C4-2B (cell line): Measurements from ENCODE around the gene ALG6.

Experiments
- H3K27ac ChIP-seq: fragments of 450-650 bp; 2 replicates; pipeline ENCODE4 v1.5.1; 2017
- ZFX ChIP-seq: fragments of 450-650 bp; IDR thresholded peaks from 2 replicates; pipeline ENCODE4 v1.6.1; 2017
- TF ChIP-seq, protein P1 (sequence below): fragments of 450-650 bp; conservative IDR thresholded peaks from 2 replicates; pipeline ENCODE4 v1.5.1; 2017; ENCODE audit warnings: mild to moderate bottlenecking

Gene ALG6

DNA sequence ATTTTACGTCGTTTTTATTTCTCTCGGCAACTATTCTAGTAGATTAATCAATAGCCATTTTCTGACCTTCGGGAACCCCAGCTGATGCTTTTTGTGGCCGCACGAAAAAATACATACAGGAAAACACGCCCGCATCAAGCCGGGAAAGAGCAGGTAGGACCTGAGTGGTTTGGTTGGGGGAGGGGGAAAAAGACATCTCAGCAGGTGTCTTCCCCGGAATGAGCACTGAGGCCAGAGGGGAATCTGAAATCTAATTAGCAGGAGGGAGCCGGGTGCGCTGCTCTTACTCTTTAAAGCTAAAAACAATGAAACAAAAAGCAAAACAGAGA, 45.7 kb upstream of the ALG6 start:
- TF ChIP-seq, protein P1, sequence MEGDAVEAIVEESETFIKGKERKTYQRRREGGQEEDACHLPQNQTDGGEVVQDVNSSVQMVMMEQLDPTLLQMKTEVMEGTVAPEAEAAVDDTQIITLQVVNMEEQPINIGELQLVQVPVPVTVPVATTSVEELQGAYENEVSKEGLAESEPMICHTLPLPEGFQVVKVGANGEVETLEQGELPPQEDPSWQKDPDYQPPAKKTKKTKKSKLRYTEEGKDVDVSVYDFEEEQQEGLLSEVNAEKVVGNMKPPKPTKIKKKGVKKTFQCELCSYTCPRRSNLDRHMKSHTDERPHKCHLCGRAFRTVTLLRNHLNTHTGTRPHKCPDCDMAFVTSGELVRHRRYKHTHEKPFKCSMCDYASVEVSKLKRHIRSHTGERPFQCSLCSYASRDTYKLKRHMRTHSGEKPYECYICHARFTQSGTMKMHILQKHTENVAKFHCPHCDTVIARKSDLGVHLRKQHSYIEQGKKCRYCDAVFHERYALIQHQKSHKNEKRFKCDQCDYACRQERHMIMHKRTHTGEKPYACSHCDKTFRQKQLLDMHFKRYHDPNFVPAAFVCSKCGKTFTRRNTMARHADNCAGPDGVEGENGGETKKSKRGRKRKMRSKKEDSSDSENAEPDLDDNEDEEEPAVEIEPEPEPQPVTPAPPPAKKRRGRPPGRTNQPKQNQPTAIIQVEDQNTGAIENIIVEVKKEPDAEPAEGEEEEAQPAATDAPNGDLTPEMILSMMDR, result no peak
- no peak for TF ChIP-seq ZFX
- no peak overlapping the region for H3K27ac ChIP-seq

DNA sequence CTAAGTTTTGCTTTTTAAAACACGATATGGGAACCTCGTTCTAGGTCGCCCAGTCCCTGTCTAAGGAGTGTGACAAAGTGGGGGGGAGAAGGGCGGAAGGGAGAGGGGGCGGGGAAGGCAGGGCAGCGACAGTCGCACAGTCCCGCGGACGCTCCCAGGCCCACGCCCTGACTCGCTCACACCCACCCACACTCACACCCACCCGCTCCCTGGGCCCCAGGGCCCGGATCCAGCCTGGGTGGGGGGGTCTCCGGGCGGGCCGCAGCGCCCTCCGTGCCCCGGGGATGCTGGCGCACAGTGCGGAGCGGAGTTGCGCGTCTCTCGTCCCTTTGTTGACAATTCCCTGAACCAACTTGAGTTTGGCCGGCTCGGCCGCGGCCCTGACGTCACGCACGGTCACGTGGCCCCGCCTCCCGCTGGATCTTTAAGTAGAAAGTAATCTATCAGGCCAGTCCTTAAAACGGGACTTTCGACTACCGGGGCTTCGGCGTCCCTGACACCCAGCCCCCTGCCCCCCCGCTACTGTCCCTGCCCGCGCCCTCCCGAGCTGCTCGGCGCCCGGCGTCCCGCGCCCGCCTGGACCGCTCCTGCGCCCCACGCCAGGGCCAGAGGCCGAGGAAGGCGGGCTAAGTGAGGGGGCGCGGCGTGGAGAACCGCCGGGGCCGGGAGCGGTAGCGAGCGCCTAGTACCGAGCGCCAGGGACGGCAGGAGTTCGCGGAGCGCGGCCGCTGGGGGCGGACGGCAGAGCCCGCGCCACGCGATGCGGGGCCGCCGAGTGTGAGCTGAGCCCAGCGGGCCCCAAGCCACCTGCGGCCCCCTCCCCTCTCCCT, 45.1 kb upstream of the ALG6 start, which contains the start of gene FOXD3:
FOXD3 (plus strand) TSS at position 454 of the 830 bp plus-strand sequence. CDS start 492 bp downstream, outside the sequence.
- peak within 1 kb of the TSS; percentile 13; the same call in 1 of the 2 replicates for H3K27ac ChIP-seq

DNA sequence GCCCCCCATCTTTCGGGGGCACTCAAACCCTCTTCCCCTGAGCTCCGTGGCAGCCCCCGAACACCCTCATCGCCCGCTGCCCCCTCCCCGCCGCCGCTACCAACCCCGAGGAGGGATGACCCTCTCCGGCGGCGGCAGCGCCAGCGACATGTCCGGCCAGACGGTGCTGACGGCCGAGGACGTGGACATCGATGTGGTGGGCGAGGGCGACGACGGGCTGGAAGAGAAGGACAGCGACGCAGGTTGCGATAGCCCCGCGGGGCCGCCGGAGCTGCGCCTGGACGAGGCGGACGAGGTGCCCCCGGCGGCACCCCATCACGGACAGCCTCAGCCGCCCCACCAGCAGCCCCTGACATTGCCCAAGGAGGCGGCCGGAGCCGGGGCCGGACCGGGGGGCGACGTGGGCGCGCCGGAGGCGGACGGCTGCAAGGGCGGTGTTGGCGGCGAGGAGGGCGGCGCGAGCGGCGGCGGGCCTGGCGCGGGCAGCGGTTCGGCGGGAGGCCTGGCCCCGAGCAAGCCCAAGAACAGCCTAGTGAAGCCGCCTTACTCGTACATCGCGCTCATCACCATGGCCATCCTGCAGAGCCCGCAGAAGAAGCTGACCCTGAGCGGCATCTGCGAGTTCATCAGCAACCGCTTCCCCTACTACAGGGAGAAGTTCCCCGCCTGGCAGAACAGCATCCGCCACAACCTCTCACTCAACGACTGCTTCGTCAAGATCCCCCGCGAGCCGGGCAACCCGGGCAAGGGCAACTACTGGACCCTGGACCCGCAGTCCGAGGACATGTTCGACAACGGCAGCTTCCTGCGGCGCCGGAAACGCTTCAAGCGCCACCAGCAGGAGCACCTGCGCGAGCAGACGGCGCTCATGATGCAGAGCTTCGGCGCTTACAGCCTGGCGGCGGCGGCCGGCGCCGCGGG, 44.2 kb upstream of the ALG6 start:
- H3K27ac ChIP-seq, result no peak overlapping the region; the same call in 1 of the 2 replicates

More for the DNA sequence above, 45.1 kb upstream of the ALG6 start, which contains the start of gene FOXD3:
- TF ChIP-seq, protein P1, result no peak
- no peak for TF ChIP-seq ZFX

DNA sequence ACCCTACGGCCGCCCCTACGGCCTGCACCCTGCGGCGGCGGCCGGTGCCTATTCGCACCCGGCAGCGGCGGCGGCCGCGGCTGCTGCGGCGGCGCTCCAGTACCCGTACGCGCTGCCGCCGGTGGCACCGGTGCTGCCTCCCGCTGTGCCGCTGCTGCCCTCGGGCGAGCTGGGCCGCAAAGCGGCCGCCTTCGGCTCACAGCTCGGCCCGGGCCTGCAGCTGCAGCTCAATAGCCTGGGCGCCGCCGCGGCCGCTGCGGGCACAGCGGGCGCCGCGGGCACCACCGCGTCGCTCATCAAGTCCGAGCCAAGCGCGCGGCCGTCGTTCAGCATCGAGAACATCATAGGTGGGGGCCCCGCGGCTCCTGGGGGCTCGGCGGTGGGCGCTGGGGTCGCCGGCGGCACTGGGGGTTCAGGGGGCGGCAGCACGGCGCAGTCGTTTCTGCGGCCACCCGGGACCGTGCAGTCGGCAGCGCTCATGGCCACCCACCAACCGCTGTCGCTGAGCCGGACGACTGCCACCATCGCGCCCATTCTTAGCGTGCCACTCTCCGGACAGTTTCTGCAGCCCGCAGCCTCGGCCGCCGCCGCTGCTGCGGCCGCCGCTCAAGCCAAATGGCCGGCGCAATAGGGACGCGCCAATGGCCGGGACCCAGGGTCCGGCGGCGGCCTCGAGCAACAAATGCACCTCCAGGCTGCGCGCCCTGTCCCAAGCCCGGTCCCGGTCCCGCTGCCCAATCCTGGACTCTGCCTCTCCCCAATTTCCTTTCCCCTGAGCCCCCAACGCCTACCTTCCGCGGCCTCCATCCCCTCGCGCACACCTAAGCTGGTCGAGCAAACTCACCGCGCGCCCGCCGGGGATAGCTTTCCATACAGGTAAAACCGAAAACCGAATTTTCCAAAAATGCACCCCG, 43.3 kb upstream of the ALG6 start:
- TF ChIP-seq, protein P1, result peak; percentile 20
- TF ChIP-seq ZFX, result peak; percentile 51; the same call in 1 of the 2 replicates
- no peak overlapping the region for H3K27ac ChIP-seq

More for the DNA sequence above, 44.2 kb upstream of the ALG6 start:
- no peak for TF ChIP-seq ZFX
- TF ChIP-seq, protein P1, result peak; percentile 31; the same call in 1 of the 2 replicates

DNA sequence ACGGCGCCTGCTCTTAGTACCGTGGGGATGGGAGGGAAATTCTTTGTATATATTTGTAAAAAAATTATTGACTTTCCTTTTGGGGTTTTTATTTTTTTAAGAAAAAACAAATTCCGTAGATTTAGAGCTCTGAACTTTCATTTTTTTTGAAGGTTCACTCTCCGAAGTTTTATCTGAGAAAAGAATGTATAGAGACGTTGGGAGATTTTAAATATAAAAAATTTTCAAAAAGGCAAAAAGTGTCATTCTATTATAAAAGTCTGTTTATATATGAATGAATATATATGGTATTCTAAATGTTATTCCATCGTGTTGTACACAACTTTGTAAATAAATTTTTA, 42.7 kb upstream of the ALG6 start:
- H3K27ac ChIP-seq, result no peak overlapping the region
- no peak for TF ChIP-seq ZFX
- TF ChIP-seq, protein P1, result no peak

DNA sequence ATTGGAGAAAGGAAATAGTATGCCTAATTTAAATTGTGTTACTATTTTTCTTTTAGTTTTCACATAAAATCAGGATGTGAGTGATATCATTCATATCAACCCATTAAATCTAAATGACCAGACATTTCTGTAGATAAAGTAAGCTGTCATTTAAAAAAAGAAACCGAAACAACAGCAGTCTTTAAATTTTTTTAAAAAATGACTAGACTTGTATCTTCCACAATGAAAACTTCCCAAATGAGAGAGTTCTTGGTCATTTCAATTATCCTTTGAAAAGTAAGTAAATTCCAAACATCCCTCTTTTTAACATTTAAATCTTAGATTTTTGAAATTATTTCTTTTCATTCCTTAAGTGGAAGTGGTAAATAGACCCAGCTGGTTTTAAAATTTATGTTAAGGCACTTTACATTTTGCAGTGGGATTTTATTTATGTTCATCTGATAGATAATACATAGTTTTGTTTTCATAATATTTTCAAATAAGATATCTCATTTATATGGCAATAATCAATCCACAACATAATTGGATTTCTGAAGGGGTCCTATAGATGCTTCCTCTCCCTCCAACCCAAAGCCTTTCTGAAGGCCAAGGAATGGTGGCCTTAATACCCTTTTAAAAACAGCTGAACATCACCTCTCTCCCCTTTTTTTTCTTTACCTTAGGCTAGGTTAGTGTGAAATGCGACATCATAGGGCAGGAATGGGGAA, 42.0 kb upstream of the ALG6 start:
- TF ChIP-seq ZFX, result no peak
- TF ChIP-seq, protein P1, result no peak
- H3K27ac ChIP-seq, result no peak overlapping the region
